Activated T-cell treated with anti-CD3 and anti-CD28 coated beads, Interleukin-2, amount 50 U/mL, for 1 hour (primary cell): ENCODE measurements around the gene ALPK1.
"Not testable (repeated sequence)": the region's sequence is repeated elsewhere in the genome, so short reads cannot be mapped to it uniquely, and the experiment has no call there.

Experiments used
- DNase-seq: peaks from one replicate; pipeline ENCODE4 v3.0.0-alpha.2; 2020

Gene ALPK1

DNA sequence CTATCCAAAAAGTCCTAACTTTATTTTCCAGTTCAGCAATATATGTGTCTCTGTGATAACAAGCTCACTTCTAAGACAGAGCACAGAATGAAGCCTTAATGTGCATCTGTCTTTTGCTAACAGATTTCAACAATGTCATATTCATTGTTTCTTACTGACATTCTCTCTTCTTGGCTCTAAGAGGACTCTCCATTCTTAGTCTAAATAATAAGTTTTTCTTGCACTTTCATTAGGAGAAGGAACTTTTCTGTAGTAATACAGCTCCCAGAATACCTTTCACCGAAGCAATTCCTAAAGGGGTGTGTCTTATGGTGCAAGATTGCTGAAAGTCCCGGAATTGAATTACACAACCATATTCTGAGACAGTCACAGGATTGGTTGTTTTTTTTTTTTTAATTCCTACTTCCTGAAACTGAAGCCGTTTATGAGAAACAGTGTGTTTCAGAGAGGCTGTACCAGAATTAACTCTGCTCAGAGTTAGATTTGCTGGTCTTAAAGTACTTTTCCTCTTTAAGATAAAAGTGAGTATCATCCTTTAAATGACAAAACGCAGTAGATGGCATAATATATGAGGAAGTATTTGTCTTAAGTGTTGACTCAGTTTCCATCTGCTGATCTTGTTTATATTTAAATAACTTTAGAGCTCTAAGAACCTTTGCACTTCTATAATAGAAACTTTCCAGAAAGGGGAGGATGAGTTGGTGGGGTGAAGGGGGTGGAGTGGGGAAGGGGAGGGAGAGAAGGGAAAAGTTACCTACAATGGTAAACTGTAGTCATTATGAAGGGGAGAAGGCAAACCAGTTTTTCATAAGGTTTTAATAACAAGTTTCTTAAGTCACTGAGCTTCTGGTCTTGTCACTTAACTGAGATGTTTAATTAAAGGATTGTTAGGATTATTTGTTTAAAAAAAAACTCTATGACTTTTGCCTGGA is at the start of gene ALPK1:
Gene ALPK1 (plus strand): TSS at position 421 of the 932 bp plus-strand sequence.
- DNase-seq: no peak

DNA sequence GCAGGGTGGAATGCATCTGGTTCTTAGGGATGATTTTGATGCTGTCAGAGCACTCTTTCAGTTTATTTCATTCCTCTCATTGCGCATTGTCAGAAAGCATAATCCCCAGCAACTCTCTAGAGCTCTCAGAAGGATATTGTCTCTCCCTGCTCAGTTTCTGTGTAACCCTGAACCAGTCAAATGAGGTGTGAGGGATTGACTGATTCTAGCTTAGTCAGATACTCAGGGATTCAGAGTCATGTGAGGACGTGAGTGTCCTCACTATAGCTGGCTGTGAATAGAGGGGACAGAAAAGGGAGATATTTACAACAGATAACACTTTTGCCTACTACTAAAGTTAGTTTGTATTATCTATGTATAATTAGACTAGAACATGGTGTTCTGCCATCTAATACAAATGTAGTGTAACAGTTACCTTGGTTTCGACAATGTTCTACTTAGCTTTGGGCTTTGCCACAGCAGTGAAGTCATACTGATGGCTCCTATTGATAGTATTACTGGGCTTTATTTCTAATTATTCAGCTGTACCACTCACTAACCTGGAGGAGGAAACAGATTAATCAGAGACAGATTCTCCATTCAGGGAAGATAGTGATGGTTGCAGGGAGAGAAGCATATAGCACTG is 46.0 kb upstream of the ALPK1 start:
- DNase-seq: no peak

DNA sequence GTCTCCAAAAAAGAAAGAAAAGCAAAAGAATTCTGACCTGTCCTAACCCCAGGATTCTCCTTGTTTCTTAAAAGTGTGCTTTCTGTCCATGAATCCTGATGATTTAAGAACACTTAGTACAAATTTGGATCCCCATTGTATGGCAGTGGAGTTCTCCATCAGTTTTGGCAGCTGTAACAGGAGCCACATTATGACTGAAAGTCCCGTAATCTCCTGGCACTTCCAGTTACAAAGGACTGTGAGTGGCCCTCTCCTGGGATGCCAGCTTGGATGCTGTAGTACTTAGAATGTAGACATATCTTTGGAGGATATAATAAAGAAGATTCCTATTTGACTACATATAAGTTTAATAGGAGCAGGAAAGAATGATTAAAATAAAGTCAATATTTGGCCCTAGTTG is 44.9 kb upstream of the ALPK1 start:
- DNase-seq: no peak

DNA sequence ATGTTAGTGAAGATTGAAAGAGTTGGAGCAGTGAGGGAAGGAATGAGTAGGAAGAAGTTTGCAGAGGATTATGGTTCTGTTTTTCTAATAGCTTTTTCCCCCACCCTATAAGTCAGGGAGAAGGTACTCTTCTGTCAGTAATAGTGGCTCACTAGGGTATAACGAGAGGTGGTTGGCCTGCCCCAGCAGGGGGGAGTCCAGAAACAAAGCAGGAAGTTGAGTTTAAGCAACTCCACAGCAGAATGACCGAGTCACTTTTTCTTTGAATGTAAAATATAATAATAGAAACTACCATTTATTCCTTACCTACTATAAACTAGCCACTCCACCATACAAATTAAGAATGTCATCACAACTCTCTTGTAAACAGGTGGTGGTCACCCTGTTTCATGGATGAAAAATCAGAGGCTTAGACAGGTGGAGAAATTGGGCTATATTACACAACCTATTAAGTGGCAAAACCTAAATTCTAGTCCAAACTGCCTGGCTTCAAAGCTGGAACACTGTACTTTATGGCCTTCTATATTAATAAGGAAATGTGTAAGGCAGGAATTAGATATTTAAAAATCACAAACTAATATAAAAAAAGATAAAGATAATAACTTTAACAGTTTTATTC is 43.7 kb upstream of the ALPK1 start:
- DNase-seq: no peak

DNA sequence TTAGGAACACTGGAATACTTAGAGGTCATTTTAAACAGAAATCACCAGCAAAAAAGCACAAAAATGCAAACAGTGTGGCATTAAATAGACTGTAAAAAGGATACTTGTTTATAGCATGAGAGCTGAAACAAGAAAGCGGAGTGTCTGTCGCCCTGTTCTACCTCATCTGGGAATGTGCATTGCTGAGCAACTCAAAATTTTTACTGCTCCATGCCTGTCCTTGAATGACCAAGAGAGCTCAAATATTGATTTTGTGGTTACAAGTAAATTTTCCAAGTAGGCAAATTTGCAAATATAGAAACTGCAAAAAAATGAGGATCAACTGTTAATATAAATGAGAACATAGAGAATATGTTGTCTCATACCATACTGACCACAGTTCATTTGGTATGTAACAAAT is 40.1 kb upstream of the ALPK1 start:
- no peak for DNase-seq

DNA sequence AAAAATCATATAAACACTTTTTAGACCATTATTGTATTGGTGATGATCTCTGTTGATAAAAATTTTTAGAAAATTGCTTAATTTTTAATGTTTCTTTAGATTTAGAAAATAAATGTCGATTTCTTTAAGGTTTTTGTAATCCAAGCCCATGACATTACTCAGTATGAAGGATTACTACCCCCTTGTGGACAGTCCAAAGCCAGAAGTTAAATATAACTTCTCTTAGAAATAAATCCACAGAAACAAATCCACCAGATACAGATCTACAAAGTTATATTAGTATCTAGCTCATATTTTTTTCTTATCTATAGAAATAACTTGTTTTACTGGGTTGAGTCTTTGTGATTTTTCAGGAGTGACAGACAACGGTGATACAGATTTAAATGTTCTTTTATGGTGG is 30.3 kb upstream of the ALPK1 start:
- no peak for DNase-seq

DNA sequence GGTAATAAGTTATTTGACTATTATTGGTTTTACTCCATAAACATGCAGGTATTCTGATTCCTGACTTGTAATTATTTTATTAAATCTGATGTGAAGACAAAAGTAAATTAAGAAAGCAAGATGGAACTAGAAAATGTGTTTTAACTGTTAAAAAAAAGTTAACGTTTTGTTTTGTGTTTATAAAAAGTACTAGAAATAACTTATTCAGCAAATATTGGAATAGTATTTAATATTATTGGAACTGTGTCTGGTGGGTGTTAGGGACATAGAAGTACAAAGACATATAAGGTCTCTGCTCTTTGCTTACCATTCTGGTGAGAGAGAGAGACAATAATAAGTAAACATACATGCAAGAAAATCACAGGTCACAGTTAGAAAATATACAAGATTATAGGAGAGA is 27.1 kb upstream of the ALPK1 start:
- DNase-seq: no peak

DNA sequence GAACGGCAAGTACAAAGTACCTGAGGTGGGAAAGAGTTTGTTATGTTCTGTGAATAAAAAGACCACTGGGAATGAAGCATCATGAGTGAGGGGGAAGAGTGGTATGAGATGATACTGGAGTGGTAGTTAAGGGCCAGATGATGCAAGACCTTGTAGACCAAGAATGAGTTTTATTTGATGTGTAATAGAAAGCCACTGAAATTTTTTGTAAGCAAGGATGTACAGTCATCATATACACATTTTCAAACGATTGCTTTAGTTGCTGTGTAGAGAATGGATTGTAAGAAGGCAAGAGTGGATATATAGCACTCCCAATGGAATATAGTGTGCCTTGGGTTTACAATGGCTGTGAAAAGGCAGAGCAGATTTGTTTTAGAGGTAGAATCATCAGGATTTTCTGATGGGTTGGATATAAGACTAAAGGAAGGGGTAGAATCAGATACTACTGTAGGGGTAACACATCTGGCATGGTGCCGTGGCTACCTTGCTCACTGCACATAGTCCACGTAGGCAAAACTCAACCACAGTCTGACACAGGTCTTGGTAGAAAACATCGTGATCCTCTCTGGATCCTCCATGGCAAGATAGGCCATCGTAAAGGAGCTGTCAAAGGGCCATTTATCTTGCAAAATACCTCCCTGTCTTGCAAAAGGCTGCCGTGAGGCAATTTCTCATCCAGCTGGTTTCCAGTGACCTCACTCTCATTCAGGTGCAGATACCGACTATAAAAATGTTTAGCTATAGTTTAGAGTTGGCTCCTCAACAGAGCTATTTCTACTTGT is 26.3 kb upstream of the ALPK1 start:
- DNase-seq: no peak

DNA sequence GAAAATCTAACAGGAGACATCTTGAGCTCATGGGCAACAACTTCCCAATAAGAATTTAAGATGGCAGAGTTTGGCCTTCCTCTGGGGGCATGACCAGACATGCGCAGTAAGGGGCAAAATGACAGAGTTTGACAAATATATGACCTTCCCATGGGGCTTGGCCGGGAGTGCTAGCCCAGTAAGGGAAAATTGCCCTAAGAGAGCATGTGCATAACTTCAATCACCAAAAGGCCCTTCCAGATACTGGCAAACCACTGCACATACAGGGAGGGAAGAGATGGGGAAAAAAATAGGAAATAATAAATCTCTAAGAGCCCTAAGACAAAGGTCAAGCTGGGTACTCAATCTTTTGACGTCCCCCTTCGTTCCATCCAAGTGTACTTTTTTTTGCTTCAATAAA is 24.9 kb upstream of the ALPK1 start:
- DNase-seq: no peak

DNA sequence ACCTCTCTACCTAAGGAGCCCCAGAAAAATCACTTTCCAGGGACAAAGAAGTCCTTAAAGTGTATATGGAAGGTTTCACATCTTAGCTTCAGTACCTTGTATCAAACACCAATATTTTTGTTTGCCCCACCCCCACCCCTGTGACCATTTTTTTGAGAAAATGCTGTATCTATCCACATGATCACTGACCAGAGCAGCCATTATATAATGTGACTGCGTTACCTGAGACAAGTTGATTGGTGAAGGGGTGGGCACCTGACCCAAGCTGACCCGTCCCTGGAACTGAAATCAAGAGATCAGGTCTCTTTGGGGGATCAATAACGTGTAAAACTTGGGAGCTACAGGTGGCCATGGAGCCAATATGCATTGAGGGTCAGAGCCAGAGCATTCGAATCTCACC is 22.2 kb upstream of the ALPK1 start:
- DNase-seq: no peak

DNA sequence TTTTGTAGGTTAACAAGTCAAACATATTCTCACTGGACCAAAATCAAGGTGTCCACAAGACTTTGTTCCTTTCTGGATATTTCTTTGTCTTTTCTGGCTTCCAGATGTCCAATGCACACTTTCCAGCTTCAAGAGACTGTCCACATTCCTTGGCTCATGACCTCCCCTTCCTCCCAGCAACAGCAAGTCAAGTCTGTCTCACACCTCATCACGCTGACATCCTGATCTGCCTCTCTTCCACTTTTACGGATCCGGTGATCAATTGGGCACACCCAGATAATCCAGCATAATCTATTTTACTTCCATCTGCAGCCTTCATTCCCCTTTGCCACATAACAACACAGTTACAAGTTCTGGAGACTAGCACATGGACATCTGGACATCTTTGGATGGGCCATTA is 21.1 kb upstream of the ALPK1 start:
- no peak for DNase-seq

DNA sequence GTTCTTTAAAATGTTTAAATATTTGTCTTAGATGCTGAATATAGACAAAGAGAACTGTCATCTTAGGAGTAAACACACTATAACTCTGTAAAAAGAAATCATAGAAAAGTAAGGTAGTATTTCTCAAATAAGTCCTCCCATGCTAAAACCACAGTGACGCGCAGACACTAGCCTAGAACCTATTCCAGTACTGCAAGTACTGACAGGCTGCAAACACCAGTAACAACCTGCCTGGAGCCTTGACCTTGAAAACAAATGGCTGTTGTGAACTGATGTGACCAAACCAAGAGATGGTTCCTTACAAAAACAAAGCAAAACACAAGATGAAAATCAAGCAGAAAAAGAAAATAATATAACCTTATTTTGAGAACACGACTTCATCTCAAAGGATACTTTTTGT is 19.9 kb upstream of the ALPK1 start:
- no peak for DNase-seq

DNA sequence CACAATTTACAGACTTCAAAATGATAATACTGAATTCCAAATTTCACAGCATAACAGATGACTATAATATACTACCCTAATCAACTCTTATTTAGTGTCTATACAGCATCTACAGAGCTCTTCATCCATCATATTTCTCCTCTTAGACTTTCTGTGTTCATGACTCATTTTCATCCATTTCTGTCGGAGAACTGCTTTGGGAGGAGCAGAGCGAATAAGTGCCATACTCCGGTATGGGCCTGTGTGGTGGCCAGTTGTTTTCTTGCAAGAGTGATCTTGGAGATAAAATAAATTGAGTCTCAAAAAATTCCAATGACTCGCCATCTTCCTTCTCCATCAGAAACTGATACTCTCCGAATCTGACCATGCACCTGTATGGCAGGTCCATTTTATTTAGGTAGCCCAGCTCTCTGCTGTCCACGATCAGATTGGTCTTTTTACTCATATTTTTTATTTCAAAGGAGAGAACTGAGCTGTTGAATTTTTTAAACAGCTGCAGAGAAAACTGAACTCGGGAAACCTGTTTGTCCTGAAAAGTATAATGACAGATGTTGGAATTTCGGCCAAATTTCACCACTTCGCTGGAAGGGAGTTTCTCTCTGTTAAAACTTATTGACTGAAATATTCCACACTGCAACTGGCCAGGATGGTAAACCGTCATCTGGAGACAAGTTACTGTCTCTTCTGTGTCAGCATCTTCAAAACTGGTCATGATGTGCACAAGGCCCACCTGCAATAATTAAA is 19.3 kb upstream of the ALPK1 start:
- no peak for DNase-seq

DNA sequence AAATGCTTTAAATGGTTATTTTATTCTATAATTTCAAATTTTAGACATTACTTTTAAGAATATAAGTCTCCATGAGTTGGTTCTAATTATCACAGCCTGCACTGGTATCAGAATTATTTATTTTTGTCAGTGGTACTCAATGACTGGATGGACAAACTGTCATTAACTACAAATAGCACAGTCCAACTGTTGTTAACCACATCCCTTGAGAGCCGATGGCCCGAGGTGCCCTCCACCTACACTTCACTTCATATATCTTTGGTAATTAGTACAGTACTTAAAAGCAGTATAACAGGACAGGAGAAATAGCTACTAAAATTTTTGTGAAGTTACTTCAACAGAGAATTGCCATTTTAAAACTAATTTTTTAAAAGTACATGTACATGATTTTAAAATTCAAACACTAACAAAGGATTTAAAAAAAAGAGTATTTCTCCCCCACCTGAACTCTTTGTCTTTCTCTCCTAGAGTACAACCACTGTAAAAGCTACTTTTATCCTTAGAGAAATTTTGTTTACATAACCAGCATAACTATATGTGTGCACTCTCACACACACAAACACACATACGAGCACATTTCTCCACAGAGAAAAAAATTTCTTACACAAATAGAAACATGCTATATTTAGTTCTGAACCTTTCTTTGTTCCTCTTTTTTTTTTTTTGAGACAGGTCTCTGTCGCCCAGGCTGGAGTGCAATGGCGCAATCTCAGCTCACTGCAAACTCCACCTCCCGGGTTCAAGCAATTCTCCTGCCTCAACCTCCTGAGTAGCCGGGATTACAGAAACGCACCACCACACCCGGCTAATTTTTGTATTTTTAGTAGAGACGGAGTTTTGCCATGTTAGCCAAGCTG is 17.9 kb upstream of the ALPK1 start:
- DNase-seq: no peak

DNA sequence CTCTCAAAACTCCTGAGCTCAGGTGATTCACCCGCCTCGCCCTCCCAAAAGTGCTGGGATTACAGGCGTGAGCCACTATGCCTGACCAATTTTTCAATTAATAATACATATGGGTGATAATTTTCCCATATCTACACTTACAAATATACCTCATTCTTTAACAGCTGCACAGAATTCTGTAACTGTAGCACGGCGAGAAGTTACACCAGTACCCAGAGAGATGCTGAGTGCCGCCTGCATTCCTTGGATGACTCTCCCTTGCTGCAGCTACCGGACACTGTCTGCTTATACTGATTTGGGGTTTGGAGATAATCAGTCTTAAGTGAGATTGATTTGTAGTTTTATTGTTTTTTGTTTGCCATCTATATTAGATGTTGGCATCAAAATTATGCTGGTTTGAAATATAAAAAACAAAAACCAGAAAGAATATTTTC is 17.3 kb upstream of the ALPK1 start:
- no peak for DNase-seq

DNA sequence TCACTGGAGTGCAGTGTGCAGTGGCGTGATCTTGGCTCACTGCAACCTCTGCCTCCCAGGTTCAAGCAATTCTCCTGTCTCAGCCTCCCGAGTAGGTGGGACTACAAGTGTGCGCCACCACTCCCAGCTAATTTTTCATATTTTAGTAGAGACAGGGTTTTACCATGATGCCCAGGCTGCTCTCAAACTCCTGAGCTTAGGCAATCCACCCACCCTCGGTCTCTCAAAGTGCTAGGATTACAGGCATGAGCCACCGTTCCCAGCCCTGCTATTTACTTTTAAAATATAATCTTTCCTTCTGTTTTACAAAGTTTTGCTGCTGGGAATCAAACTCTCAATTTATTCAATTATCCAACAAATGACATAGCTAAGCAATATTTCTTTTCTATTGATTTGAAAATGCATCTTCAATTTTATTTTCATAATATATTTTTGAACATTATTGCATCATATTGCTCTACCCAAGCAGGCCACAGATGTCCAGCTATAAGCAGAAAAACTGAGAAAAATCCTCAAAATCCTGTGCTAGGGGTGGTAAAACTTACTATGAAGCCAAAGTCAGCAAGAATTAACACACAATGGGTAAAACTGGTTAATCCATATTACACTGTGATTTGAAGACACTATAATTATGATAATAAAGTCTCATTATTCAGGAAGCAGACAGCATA is 16.6 kb upstream of the ALPK1 start:
- no peak for DNase-seq

DNA sequence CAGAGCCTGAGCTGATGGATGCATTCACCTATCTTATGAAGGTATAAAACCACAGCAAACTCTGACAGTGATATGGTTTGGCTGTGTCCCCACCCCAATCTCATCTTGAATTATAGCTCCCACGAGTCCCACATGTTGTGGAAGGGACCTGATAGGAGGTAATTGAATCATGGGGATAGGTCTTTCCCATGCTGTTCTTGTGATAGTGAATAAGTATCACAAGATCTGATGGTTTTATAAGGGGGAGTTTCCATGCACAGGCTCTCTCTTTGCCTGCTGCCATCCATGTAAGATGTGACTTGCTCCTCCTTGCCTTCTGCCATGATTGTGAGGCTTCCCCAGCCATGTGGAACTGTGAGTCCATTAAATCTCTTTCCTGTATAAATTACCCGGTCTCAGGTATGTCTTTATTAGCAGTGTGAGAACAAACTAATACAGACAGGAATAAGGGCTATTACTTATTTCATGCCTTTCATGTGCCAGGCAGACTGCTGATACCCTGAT is 15.2 kb upstream of the ALPK1 start:
- DNase-seq: not testable (repeated sequence)

DNA sequence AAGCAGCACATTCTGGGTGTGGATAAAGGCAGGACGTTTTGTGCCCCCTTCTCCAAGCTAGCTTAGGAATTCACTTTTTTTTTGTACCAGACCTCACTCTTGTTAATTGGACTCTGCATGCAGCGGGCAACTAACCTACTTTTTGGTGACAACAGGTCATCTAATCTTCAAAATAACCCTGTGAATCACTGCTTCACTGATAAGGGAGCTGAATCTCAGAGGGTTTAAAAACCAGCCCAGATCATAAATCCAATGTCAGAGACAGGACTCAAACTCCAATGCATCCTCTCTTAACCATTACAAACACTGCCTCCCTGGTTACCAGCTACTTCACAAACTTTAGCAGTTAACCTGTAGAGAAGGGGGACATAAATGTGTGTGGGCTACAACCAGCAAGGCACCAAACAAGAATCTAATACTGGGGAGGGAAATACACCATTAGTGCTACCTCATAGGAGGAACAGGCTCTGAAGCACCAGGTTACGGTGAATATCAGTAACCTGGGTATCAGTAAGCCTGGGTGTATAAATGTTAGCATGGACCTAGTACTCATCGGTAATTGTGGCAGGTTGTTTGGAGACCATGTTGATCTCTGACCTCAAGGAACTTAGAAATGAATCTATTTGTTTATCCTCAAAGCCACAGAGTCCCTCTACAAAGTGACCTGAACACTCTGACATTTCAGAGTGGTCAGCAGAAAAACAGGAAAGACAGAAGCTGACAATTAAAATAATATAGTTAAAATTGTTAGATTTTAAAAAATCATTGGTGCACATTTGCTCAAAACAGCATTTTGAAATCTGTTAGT is 14.1 kb upstream of the ALPK1 start:
- DNase-seq: no peak

DNA sequence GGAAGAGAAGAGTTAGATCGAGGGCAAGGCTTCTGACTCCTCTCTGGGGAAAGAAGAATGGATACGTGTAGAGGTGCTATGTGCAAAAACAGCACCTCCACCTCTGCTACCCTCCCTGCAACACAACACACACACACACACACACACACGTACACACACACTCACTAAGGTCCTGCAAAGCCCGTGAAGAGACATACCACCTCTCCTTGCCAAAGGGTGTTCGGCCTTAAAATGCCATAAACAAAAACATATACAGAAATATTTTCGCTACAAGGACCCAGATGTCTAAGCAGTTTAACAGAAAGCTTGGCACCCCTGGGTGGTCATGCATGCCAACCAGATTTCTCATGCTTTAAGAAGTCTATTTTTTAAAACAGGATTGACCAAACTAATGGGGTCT is 13.0 kb upstream of the ALPK1 start:
- no peak for DNase-seq
